SK-N-DZ (cell line): Measurements from ENCODE around the gene ISLR. TPM values are rescaled to one million over a fixed set of nuclear protein-coding genes. Genes with fewer than 3 reads are reported as not detected.
A peak's percentile ranks its signal among the peaks of the same experiment; 100 is the strongest.

Experiments used
- DNase-seq: peaks from one replicate; pipeline ENCODE4 v3.0.0-alpha.2; 2015; ENCODE audit warnings: low spot score
- polyA plus RNA-seq, 2 experiments: library from polyadenylated mRNA; depleted of rRNA; stranded (reverse); fragments of >200 nt; gene quantifications; 2 replicates each; pipeline ENCODE4 v1.2.3, GENCODE V29; 2014

Gene ISLR
- polyA plus RNA-seq (2014; cell fraction: cytosol; rRNA removed): 26.1 and 30.4 TPM in 2 replicates
- polyA plus RNA-seq (2014; cell fraction: nucleus; rRNA removed): 7.6 and 15.2 TPM in 2 replicates

GRCh38 chr15:74173380-74174218 lies at the start of gene ISLR:
TSS of gene ISLR (plus strand) at chr15:74173710. CDS start at chr15:74174859, 1,149 bp downstream.
- DNase-seq: peak; percentile 65

DNA sequence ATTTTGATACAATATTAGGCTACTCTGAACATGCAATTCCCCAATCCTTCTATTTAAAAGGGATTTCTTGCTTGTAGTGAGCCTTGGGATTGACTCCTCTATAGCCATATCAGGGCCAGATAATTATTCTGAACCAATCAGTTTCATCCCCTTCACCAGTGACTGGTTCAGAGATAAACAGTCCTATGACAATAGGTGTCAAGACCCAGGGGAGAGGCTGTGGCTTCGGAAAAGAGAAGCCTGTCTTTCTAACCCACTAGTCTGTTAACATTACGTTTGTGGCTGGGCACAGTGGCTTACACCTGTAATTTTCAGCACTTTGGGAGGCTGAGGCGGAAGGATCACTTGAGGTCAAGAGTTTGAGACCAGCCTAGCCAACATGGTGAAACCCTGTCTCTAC lies 49.3 kb upstream of the ISLR start:
- DNase-seq: no peak

DNA sequence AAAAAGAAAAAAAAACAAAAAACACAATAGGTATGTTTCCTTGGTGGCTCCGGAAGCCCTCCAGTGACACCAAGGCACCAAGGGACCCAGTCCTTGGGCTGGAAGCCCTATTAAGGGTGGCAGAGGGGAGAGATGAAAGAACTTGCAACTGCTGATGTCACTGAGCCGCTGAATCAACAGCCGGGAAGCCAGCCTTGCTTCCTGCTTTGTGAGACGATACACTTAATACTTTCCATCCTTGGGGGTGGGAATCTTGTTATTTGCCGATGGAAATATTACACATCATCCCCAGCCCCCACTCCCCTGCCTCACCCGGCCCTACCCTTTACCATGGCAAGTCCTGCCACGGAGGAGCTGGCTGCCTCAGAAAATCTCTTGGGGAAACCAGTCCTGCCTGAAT lies 48.8 kb upstream of the ISLR start:
- DNase-seq: no peak

- DNase-seq: peak; percentile 91
Measured at GRCh38 chr15:74127255-74127953, 46.1 kb upstream of the ISLR start.

GRCh38 chr15:74127954-74128784 lies 45.3 kb upstream of the ISLR start:
- DNase-seq: no peak

DNA sequence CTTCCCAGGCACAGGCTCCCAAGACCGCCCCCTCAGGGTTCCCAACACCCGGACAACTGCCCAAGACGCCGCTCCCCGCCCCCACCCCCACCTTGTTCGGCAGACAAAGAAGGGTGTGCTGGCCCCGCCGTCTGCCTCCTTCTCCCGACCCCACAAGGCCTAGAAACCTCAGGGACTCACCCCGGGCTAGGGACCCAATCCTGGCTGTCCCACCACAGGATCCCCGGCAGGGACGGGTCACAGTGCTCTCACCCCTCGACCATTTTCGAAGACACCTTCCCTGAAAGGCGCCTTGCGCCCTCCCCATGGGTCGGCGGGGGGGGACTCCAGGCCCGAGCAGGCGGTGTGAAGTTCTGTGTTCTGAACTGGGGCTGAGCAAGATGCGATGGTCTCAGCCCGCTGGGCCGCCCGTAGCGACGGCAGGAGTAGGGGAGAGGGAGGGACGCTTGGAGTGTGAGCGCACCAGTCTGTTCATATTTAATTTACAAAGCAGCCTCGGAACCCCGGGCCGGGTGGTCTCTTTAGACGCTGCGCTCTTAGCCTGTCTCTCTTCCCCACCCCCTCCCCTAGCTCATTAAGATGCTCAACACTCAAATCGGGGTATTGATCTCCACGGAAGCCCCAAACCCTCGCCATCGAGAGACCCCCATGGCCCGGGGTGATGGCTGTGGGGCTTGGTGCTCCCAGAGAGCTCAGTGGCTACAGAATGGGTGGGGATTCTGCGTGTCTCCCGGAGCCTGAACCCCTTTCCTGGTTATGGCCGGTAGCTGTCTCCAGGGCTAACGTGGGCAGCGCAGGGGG lies 44.5 kb upstream of the ISLR start:
- peak; percentile 43 for DNase-seq

GRCh38 chr15:74129586-74130154 lies 43.8 kb upstream of the ISLR start:
- DNase-seq: no peak

- DNase-seq: peak; percentile 54
Measured at GRCh38 chr15:74130155-74130848, 43.2 kb upstream of the ISLR start, which contains the start of gene ISLR2. TSS of gene ISLR2 (plus strand) at chr15:74130586. CDS start at chr15:74132755, 2,169 bp downstream.

GRCh38 chr15:74130849-74131627 lies 42.5 kb upstream of the ISLR start:
- no peak for DNase-seq

- no peak for DNase-seq
Measured at GRCh38 chr15:74131628-74132413, 41.7 kb upstream of the ISLR start.

- no peak for DNase-seq
Measured at GRCh38 chr15:74132681-74133651, 40.5 kb upstream of the ISLR start.

DNA sequence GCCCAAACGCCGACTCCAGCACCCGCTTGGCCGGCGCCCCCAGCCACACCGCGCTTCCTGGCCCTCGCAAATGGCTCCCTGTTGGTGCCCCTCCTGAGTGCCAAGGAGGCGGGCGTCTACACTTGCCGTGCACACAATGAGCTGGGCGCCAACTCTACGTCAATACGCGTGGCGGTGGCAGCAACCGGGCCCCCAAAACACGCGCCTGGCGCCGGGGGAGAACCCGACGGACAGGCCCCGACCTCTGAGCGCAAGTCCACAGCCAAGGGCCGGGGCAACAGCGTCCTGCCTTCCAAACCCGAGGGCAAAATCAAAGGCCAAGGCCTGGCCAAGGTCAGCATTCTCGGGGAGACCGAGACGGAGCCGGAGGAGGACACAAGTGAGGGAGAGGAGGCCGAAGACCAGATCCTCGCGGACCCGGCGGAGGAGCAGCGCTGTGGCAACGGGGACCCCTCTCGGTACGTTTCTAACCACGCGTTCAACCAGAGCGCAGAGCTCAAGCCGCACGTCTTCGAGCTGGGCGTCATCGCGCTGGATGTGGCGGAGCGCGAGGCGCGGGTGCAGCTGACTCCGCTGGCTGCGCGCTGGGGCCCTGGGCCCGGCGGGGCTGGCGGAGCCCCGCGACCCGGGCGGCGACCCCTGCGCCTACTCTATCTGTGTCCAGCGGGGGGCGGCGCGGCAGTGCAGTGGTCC lies 39.7 kb upstream of the ISLR start:
- DNase-seq: no peak

GRCh38 chr15:74134387-74135027 lies 39.0 kb upstream of the ISLR start:
- DNase-seq: no peak

- DNase-seq: no peak
Measured at GRCh38 chr15:74135041-74135565, 38.4 kb upstream of the ISLR start.

DNA sequence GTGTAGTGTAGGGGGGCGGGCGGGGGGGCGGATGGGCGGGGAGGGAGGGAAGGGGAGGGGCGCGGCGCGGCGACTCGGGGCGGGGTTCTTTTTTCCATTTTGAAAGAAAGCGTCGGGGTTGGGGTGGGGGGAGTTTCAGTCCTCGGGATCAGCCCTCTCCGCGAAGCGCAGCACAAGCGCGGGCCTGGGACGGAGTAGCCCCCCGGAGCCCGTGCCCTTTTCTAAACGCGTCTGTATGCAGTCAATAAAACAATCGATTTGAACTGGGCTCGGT lies 37.0 kb upstream of the ISLR start:
- no peak for DNase-seq
